Right lobe of liver (tissue), 6 donors: ENCODE data around the gene UBE3B. TPM values are rescaled to one million over a fixed set of nuclear protein-coding genes. Genes with fewer than 3 reads are reported as not detected.

ENCODE experiments used
- ATAC-seq, 4 donors: fragments of 200-7000 bp; cut with Tn5 transposase; one replicate each; pipeline ENCODE4 v1.9.1; 2020; ENCODE audit warnings: mild to moderate bottlenecking in 4 of 4, moderate library complexity in 4 of 4
- DNase-seq, 3 donors: peaks; one replicate each; pipeline ENCODE4 v3.0.0-alpha.2; 2020
- H3K27ac ChIP-seq, 3 donors: fragments of 200-600 bp; one replicate each; pipeline ENCODE4 v1.8.0; 2022
- H3K27me3 ChIP-seq, 2 donors: fragments of 200-600 bp; one replicate each; pipeline ENCODE4 v1.8.0; 2022
- H3K36me3 ChIP-seq, 4 donors: fragments of 200-600 bp; sonication (generic) in 1 of 4; one replicate each; pipeline versions ENCODE4 v1.5.1 to v1.8.0; 2017 to 2022; ENCODE audit warnings: control low read depth in 1 of 4
- H3K4me1 ChIP-seq, 4 donors: fragments of 200-600 bp; sonication (generic) in 1 of 4; one replicate each; pipeline versions ENCODE4 v1.5.1 to v1.8.0; 2017 to 2022; ENCODE audit warnings: control low read depth in 1 of 4
- H3K4me3 ChIP-seq, 3 donors: fragments of 200-600 bp; one replicate each; pipeline ENCODE4 v1.8.0; 2022
- H3K9me3 ChIP-seq, 4 donors: fragments of 200-600 bp; sonication (generic) in 1 of 4; one replicate each; pipeline versions ENCODE4 v1.5.1 to v1.8.0; 2017 to 2022; ENCODE audit warnings: control low read depth in 1 of 4
- POLR2A ChIP-seq: fragments of 450-650 bp; IDR thresholded peaks from one replicate; pipeline ENCODE4 v1.6.1; 2017; ENCODE audit warnings: antibody characterized with exemption, mild to moderate bottlenecking
- WGBS: methylation state at CpG from one replicate; pipeline ENCODE4 v1.1.6; 2018; ENCODE audit warnings: low coverage, low lambda C conversion rate; ENCODE audit not compliant: insufficient coverage; ENCODE audit errors: missing lambda C conversion rate; 5-methylcytosine and 5-hydroxymethylcytosine counted together
- intact Hi-C, 2 donors: fragments of 100-400 bp; cut with DNase I; formaldehyde crosslinking; loops; one replicate each; pipeline versions ENCODE4 v1.11.2 to v1.14.1; 2022
- total RNA-seq, 6 experiments: library from RNA; depleted of rRNA in 2 of 6; stranded (reverse); fragments of >200 nt in 2 of 6; fragmentation: NEBNext Ultra II Directional in 3 of 6; extraction: Animal tissue kit (Norgen Biotek cat#: 25700) in 3 of 6; gene quantifications; one replicate each; pipeline versions ENCODE4 v1.1.0 to v1.2.4, GENCODE V29; 2016 to 2023
- TF ChIP-seq, protein P1 (sequence below), 4 donors: fragments of 200-600 bp in 3 of 4; fragments of 450-650 bp in 1 of 4; IDR thresholded peaks; one replicate each; pipeline versions ENCODE4 v1.5.1 to v1.8.0; 2016 to 2022; ENCODE audit warnings: antibody characterized with exemption in 4 of 4, mild to moderate bottlenecking in 2 of 4
- donor health status: DM: no; HTN: yes; CAD: no.
- donor health status: DM: no; HTN: no; CAD: no.
- donor health status: DM: no; HTN: no; CAD: no.
- donor health status: DM: no; HTN: yes; CAD: no.
- donor health status: DM: no; HTN: yes; CAD: no.

The UBE3B gene
- total RNA-seq, 6 experiments from 2014 or later: 15.3 to 31.8 (median 22.5) TPM

DNA sequence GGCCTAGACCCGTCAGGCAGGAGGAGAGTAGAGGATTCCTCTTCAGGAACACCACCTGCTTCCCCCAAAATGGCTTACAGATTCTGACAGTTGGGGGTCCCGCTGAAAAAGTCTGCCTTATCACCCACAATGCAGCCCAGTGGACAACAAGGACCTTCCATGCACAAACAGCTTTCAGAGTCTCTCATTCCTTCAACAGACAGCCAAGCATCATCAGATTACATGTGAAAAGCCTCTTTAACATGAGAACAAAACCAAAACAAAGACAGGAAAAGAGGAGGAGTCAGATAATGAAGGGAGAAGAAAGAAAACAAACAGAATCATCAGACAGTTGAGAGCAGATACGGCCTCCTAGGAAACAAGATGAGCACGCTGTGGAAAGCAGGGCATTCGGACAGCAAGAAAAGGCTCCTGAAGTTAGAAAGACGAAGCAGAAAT, 18.6 kb upstream of the UBE3B start:
- intact Hi-C loops: no loop called here
- Histone ChIP-seq H3K9me3 (no peaks in the 10 kb centered on the region), H3K36me3 (peaks cover 0 to 39% (median 19%) of the 10 kb centered on the region in 4 donors), H3K27me3 (no peaks in the 10 kb centered on the region), H3K4me1 (peaks cover 0 to 34% (median 6%) of the 10 kb centered on the region in 4 donors), H3K4me3 (no peak overlapping the region), H3K27ac (peak overlapping the region in 2 of 3 donors; percentile 10 to 55)
- WGBS: 82% methylated on average over 5 of the region's 6 CpGs
- no peak for DNase-seq
- TF ChIP-seq, protein P1, sequence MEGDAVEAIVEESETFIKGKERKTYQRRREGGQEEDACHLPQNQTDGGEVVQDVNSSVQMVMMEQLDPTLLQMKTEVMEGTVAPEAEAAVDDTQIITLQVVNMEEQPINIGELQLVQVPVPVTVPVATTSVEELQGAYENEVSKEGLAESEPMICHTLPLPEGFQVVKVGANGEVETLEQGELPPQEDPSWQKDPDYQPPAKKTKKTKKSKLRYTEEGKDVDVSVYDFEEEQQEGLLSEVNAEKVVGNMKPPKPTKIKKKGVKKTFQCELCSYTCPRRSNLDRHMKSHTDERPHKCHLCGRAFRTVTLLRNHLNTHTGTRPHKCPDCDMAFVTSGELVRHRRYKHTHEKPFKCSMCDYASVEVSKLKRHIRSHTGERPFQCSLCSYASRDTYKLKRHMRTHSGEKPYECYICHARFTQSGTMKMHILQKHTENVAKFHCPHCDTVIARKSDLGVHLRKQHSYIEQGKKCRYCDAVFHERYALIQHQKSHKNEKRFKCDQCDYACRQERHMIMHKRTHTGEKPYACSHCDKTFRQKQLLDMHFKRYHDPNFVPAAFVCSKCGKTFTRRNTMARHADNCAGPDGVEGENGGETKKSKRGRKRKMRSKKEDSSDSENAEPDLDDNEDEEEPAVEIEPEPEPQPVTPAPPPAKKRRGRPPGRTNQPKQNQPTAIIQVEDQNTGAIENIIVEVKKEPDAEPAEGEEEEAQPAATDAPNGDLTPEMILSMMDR (IDR thresholded peaks at IDR 0.05): no peak
- TF ChIP-seq POLR2A: no peak
- no peak for ATAC-seq

DNA sequence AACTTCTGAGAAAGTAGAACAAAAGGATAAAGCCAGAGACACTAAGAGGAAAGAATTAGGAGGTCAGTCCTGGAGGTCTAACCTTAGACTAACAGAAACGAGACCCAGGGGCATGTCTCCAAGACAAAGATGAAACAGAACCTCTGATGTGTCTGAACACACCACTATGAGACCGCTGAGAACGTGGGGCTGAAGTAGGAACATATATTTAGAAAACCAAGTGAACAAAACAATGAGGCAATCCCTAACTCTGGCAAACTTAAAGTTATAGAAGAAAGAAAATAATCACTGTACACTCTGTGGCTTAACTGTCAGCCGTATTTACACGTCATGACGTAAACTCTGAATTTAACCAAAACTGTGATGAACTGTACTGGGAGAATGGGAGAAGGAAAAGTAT, 18.2 kb upstream of the UBE3B start:
- Histone ChIP-seq H3K4me3 (no peak overlapping the region), H3K36me3 (peaks cover 0 to 35% (median 17%) of the 10 kb centered on the region in 4 donors), H3K4me1 (peaks cover 0 to 39% (median 6%) of the 10 kb centered on the region in 4 donors), H3K27me3 (no peaks in the 10 kb centered on the region), H3K9me3 (no peaks in the 10 kb centered on the region), H3K27ac (peak overlapping the region in 2 of 3 donors; percentile 4 to 55)
- ATAC-seq: no peak
- TF ChIP-seq POLR2A: no peak
- TF ChIP-seq, protein P1 (IDR thresholded peaks at IDR 0.05): no peak
- no peak for DNase-seq
- 55% methylated on average over 6 of the region's 6 CpGs for WGBS
- intact Hi-C loops: no loop called here

DNA sequence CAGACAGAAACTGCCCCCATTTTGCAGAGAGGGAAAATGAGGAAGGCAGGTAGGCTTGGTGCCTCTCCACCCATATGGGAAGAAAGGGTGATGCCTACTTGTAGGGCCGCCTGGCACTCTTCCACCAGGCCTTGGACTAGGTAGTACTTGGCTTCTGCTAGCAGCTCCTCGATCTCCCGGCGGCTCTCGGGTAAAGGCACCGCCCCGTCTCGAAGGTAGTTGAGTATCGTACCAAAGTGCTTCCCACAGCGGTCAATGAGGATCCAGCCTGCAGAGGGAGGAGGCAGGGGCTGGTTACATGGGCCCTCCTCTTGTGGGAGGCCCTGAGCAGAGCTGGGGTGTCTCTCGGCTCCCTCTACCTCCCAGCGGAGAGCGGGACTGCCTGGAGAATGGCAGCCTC, 16.9 kb upstream of the UBE3B start:
- Histone ChIP-seq H3K4me3 (no peak overlapping the region), H3K36me3 (peaks cover 0 to 22% (median 13%) of the 10 kb centered on the region in 4 donors), H3K27ac (peak overlapping the region; percentile 75 to 91 (median 80)), H3K27me3 (no peaks in the 10 kb centered on the region), H3K4me1 (peaks cover 0 to 40% (median 6%) of the 10 kb centered on the region in 4 donors), H3K9me3 (no peaks in the 10 kb centered on the region)
- TF ChIP-seq, protein P1 (IDR thresholded peaks at IDR 0.05): no peak
- no peak for TF ChIP-seq POLR2A
- peak in 1 of 3 donors; percentile 24 for DNase-seq
- no peak for ATAC-seq
- WGBS: 96% methylated on average over 4 of the region's 13 CpGs
- intact Hi-C loops: no loop called here

DNA sequence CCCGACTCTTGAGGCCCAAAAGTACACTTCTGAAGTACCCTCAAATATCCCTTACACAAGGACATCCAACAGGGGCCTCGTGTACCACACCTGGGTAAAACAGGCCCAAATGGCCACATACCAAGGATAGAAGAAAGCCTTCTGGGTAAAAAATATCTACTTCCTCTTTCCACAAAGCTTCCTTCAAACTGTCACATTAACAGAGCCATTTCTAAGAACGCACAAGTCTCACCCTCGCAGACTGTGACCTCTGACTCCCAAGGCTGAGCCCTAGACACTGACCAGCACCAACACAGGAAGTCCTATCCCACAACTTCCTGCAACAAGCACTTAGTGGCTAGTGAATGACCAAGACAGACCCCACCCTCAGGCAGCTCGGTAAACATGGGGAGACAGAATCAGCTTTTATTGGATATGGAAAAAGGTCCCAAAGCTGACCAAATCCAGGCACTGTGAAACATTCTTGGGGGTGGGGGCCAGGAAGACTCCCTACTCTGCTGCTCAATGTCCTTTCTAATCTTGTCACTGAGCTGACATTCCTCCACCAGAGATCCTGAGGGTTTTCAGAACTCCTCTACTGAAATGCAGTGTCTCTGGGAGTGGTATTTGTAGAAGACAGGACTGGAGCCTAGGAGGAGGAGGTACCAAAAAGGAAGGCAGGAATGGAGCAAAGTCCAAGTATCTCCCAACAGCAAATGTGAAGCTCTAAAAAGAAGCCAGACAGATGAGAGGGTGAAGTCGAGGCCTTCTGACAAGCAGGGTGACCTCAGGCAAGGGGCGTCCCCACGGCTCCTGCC, 16.2 kb upstream of the UBE3B start:
- H3K27me3 ChIP-seq: no peaks in the 10 kb centered on the region
- H3K4me3 ChIP-seq: no peak overlapping the region
- H3K4me1 ChIP-seq: peaks cover 0 to 40% (median 6%) of the 10 kb centered on the region in 4 donors
- WGBS: 39% methylated on average over 3 of the region's 8 CpGs
- DNase-seq (peak in 1 of 3 donors; percentile 40), ATAC-seq (peak; percentile 64 to 79 (median 76))
- H3K27ac ChIP-seq: peak overlapping the region; percentile 75 to 91 (median 80)
- no peaks in the 10 kb centered on the region for H3K9me3 ChIP-seq
- intact Hi-C loops: no loop called here
- H3K36me3 ChIP-seq: peaks cover 0 to 16% (median 11%) of the 10 kb centered on the region in 4 donors
- TF ChIP-seq, protein P1 (IDR thresholded peaks at IDR 0.05): no peak
- TF ChIP-seq POLR2A: no peak
